GM19397 (cell line): ENCODE measurements around the gene ZNF575.

Source experiments
- ATAC-seq: cut with Tn5 transposase; IDR thresholded peaks from one replicate; pipeline ENCODE4 v1.9.1; 2021; ENCODE audit warnings: mild to moderate bottlenecking, moderate library complexity; ENCODE audit not compliant: unreplicated experiment

Gene ZNF575

DNA sequence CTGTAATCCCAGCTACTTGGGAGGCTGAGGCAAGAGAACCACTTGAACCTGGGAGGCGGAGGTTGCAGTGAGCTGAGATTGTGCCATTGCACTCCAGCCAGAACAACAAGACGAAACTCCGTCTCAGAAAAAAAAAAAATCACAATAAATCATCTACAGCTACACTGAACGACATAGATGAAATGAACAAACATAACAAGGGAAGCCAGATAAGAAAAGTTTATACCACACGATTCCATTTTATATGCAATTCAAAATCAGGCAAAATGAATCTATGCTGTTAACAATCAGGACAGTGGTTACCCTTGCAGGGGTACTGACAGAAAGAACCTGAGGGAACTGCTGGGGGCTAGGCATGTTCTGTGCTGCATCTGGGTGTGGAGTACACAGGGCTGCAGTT, 36.7 kb downstream of the ZNF575 start:
- ATAC-seq: no peak

DNA sequence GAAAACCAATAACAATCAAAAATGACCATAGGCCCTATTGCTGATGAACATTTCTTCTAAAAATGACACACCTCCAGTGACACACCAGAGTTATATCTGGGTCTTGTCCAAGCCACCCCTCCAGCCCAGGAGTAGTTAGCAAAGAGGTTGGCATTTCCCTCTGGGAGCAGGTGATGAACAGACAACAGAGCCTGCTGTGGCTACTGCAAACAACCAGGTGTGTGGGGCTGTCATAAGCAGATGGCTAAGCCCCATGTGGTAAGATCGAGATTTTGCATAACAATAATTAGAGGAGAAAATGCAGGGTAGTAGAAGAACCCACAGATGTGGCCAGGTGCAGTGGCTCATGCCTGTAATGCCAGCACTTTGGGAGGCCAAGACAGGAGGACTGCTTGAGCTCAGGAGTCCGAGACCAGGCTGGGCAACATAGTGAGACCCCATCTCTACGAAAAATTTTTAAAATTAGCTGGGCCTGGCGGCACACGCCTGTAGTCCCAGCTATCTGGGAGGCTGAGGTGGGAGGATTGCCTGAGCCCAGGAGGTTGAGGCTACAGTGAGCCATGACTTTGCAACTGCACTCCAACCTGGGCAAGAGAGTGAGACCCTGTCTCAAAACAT, 37.3 kb downstream of the ZNF575 start:
- ATAC-seq: no peak

DNA sequence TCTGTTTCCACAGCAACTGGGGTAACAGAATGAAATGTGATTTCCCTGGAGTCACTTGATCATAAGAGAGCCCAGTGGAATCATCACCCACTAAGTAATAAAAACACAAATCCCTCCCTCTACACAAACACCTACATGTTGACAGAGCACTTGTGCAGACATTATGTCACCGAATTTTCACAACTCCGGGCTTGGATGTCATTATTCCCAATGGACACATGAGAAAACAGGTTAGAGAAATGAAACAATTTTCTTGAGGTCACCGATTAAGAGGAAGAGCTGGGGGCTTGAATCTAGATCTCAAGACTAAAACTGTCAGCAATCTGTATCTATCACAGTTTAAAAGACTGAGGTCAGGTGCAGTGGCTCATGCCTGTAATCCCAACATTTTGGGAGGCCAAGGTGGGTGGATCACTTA, 39.2 kb downstream of the ZNF575 start:
- ATAC-seq: no peak

DNA sequence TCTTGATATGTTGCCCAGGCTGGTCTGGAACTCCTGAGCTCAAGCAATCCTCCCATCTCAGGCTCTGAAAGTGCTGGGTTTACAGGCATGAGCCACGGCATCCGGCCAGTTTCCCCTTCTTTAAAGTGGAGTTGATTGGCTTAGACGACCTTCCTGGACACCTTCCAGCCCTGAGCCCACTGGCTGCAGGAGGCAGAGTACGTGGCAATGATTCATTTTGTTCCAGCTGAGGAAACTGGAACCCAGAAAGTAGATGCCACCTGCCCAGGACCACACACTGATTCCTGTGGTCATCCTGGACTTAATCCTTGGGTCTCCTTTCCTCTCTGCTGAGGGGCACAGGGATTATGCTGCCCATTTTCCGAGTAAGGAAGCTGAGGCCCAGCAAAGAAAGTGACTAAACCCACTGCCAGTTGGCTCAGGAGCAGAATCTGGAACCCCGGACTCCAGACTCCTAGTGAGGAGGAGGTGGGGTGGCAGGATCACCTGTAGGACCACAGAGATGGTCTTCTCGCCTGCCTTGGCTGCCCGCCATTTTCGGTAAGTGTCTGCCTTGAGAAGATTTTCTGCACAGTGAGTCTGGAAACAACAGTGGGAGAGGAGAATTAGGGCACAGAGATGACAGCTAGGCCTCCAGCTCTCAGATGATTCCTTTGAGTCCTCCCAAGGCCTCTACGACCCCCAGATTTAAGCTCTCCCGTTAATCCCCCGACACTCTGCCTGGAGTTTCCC, 41.6 kb downstream of the ZNF575 start:
- no peak for ATAC-seq

DNA sequence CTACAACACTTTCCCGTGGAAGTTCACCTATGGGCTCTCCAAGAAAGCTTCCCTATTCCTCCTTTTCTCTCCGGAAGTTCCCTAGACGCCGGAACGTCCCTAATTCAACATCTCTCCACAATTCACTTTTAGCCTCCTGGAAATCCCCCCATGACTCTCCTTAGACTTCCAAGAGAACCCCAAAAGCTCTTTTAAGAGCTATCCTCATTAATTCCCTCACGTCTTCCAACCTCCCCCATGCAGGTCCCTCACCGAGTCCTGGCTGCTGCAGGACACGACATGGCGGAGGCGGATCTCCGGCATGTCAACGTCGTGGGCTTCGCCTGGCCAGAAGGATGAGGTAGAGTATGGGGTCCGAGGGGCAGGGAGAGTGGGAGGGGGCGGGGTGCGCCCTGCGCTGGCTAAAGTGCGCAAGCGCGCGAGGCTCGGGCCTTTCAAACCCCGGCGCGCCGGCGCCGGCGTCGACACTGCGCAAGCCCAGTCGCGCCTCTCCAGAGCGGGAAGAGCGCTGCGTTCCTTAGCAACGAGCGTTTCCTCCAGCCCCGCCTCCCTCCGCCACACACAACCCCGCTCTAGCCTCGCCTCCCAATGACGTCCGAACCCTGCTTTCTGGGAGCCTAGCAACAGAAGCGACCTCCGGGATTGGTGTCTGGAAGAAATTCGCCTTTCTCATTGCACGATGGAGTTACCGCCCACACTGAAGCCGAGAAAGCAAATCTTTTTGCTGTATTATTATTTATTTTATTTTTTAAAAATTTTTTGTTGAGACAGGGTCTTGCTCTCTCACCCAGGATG, 42.4 kb downstream of the ZNF575 start, which contains the start of the genes PINLYP and XRCC1:
Gene PINLYP (plus strand): TSS at position 646 of the 795 bp plus-strand sequence. CDS start 1,391 bp downstream, outside the sequence.
Gene XRCC1 (minus strand): TSS at position 372 of the 795 bp plus-strand sequence. CDS start 69 bp downstream, at position 303.
- peak; percentile 96 for ATAC-seq

DNA sequence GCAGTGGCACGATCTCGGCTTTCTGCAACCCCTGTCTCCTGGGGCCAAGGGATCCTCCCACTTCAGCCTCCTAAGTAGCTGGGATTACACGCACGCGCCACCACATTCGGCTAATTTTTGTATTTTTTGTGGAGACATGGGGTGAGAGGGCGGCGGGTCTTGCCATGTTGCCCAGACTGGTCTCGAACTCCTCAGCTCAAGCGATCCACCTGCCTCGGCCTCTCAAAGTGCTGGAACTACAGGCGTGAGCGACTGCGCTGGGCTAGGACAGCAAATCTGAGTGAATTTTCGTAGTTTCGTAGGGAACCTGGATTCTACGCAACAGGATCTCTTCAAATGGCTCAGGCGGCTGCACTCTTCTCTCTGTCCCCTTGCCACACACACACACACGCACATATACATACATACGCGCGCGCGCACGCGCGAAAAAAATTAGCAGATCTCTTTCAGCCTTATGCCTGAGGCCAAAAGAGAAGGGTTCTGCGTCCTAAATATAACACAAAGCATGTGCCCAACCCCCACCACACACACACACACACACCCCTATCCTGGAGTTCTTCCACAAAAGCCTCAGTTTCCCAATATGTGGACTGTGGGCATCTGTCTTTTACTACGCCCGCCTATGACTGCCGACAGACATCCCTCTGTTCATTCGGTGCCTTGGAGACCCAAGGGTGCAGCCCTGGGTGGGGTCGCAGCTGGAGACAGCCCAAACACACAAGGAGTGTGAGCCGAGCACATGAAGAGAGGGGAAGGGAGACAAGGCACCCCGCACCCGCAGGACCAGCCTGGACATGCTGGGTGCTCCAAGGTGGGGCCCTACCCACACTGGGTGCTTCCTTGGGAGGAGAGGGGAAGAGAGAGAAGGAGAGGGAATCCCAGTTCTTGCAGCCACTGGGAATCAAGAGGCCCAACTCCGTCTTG, 43.2 kb downstream of the ZNF575 start:
- no peak for ATAC-seq

DNA sequence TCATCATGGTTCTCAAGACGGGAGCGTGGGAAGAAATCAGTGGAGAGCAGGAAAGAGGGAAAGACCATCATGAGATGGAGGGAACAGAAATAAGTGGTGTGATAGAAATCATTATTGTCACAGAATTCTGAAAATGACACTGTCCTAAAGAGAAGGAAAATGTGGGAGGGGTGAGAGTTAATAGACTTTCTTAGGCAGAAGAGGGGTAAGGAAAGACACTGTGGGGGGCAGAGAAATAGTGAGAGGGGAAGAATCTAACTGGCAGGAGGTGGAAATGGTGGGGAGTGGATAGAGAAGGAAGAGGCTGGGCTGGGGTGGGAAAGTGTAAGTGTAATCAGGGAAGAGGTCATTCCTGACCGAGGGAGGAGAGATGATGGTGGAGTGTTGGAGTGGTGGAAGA, 45.8 kb downstream of the ZNF575 start:
- ATAC-seq: no peak

DNA sequence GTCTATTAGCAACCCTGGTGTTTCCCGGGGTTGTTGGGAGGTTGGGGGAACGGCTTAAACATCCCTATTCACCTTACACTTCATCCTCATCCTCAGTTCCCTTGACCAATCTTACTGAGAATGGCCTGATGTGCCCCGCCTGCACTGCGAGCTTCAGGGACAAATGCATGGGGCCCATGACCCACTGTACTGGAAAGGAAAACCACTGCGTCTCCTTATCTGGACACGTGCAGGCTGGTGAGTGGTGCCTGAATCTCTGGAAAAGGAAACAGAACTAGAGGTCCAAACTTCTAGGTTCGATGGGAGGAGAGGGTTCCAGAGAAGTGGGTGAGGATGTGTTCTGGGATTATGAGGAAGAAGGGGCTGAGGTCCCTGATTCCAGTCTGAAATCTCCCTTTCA, 48.5 kb downstream of the ZNF575 start:
- ATAC-seq: no peak

DNA sequence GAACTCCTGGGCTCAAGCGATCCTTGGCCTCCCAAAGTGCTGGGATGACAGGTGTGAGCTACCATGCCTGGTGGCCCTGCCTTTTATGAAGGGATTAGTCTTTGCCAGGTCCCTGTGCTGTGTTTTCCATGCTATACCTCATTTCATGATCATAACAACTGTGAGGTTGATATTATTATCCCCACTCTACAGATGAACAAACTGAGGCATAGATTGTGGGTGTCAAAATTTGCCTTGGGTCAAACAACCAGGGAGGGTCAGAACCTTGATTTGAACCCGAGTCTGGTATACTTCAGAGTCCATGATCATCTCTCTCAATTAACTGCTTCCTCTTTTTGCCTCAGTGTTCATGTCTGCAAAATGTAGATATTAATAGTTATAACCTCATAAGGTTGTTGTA, 49.5 kb downstream of the ZNF575 start:
- no peak for ATAC-seq

DNA sequence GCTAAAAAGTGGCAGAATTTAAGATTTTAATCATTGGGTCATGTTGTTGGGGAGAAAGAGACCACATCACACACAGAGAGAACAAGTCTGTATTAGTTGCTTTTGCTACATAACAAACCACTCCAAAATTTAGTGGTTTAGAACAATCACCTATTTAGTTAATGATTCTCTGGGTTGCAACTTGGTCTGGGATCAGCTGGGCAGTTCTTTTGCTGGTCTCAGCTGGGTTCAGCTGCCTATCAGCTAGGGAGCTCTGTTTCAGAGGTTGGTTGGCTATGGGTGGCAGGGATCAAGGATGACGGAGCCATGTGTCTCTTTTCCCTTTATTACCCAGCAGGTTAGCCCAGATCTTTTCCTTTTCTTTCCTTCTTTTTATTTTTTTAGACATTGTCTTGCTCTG, 51.5 kb downstream of the ZNF575 start:
- no peak for ATAC-seq
